Right atrium auricular region (tissue), 2 donors: ENCODE measurements around the gene MAP2K7. TPM values are rescaled to one million over a fixed set of nuclear protein-coding genes. Genes with fewer than 3 reads are reported as not detected.

Experiments
- DNase-seq: peaks from one replicate; pipeline ENCODE4 v3.0.0-alpha.2; 2019; ENCODE audit warnings: low spot score
- H3K27ac ChIP-seq, 2 donors: fragments of 200-600 bp; sonication (generic); 1 replicate in 1 of 2; 2 replicates in 1 of 2; pipeline ENCODE4 v1.5.1; 2016 to 2019
- H3K27me3 ChIP-seq, 2 donors: fragments of 200-600 bp; sonication (generic); one replicate each; pipeline versions ENCODE4 v1.5.1 to v1.6.0; 2017 to 2019
- H3K36me3 ChIP-seq: fragments of 200-600 bp; sonication (generic); one replicate; pipeline ENCODE4 v1.5.1; 2016
- H3K4me1 ChIP-seq, 2 donors: fragments of 200-600 bp; sonication (generic); one replicate each; pipeline versions ENCODE4 v1.5.1 to v1.6.0; 2017 to 2019
- H3K4me3 ChIP-seq, 2 donors: fragments of 200-600 bp; sonication (generic); 1 replicate in 1 of 2; 2 replicates in 1 of 2; pipeline ENCODE4 v1.5.1; 2017 to 2019; ENCODE audit warnings: mild to moderate bottlenecking in 1 of 2, moderate library complexity in 1 of 2
- H3K9me3 ChIP-seq, 2 donors: fragments of 200-600 bp; sonication (generic); one replicate each; pipeline ENCODE4 v1.5.1; 2019
- total RNA-seq, 2 donors: library from RNA; depleted of rRNA; stranded (reverse); fragments of >200 nt; gene quantifications; one replicate each; pipeline ENCODE4 v1.1.0, GENCODE V29; 2016
- TF ChIP-seq, protein P1 (sequence below), 2 donors: fragments of 200-600 bp; sonication (generic); IDR thresholded peaks; one replicate each; pipeline ENCODE4 v1.5.1; 2019; ENCODE audit warnings: antibody characterized with exemption in 2 of 2

The MAP2K7 gene
- total RNA-seq, 2 donors from 2014 or later, result 12.0 to 14.4 TPM

DNA sequence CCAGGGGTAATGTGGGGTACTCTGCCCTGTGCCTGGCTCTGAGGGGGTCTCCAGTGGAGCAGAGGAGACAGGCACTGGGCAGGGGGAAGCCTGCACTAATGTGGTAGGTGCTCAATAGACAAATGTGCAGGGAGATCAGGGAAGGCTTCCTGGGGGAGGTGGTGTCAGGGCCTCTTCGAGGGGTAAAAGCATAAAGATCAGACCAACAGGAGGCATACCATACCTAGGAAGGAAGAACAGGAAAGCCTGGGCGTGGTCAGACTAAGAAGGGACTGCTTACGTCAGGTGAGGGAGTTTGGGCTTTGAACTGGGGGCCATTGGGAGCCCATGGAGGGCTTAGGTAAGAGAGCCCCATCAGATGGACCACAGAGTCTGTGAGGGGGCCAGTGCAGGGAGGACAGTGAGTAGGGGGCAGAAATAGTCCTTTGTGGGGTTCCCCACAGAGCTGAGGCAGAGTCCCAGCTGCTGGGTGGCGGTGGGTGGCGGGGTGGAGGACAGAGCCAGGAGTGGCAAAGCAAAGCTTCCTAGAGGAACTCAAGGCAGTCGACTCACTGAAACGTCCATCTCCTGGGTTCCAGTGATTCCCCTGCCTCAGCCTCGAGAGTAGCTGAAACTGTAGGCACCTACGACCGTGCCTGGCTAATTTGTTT lies 38.3 kb upstream of the MAP2K7 start:
- Histone ChIP-seq H3K4me1 (peaks cover 0 to 41% of the 10 kb centered on the region in 2 donors), H3K27me3 (no peaks in the 10 kb centered on the region)

DNA sequence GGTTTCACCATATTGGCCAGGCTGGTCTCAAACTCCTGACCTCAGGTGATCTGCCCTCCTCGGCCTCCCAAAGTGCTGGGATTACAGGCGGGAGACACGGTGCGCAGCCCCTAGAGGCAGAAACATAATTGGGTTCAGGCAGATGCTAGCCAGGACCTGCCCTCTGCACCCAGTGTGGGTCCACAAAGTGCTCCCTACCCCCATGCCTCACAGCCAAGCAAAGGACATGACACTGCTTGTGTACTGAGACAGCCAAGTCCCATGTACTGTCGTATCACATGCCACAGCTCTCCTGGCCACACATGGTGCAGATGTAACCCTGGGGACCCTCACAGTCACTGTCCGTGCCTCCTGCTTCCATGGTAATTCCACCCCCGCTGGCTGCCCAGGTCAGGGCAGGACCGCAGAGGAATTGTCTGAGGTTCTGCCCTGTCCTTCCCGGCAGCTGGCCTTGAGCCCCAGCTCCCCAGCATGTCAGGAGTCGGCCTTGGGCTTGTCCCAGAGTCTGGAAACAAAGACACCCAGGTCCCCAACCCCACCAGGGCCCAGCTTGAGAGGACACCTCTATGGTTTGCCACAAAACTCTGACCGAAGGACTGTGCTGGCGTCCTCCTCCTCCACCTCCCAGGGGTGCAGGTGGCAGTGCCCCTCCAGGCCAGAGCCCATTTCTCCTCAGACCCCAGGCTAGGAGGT lies 37.1 kb upstream of the MAP2K7 start:
- DNase-seq, result no peak
- TF ChIP-seq, protein P1, sequence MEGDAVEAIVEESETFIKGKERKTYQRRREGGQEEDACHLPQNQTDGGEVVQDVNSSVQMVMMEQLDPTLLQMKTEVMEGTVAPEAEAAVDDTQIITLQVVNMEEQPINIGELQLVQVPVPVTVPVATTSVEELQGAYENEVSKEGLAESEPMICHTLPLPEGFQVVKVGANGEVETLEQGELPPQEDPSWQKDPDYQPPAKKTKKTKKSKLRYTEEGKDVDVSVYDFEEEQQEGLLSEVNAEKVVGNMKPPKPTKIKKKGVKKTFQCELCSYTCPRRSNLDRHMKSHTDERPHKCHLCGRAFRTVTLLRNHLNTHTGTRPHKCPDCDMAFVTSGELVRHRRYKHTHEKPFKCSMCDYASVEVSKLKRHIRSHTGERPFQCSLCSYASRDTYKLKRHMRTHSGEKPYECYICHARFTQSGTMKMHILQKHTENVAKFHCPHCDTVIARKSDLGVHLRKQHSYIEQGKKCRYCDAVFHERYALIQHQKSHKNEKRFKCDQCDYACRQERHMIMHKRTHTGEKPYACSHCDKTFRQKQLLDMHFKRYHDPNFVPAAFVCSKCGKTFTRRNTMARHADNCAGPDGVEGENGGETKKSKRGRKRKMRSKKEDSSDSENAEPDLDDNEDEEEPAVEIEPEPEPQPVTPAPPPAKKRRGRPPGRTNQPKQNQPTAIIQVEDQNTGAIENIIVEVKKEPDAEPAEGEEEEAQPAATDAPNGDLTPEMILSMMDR (IDR thresholded peaks at IDR 0.05), result no peak
- peaks cover 0 to 38% of the 10 kb centered on the region in 2 donors for H3K4me1 ChIP-seq

More for the DNA sequence above, 38.3 kb upstream of the MAP2K7 start:
- Histone ChIP-seq H3K9me3 (no peaks in the 10 kb centered on the region), H3K4me3 (no peak overlapping the region), H3K27ac (no peak overlapping the region), H3K36me3 (no peaks in the 10 kb centered on the region)
- no peak for DNase-seq
- TF ChIP-seq, protein P1 (IDR thresholded peaks at IDR 0.05), result no peak

DNA sequence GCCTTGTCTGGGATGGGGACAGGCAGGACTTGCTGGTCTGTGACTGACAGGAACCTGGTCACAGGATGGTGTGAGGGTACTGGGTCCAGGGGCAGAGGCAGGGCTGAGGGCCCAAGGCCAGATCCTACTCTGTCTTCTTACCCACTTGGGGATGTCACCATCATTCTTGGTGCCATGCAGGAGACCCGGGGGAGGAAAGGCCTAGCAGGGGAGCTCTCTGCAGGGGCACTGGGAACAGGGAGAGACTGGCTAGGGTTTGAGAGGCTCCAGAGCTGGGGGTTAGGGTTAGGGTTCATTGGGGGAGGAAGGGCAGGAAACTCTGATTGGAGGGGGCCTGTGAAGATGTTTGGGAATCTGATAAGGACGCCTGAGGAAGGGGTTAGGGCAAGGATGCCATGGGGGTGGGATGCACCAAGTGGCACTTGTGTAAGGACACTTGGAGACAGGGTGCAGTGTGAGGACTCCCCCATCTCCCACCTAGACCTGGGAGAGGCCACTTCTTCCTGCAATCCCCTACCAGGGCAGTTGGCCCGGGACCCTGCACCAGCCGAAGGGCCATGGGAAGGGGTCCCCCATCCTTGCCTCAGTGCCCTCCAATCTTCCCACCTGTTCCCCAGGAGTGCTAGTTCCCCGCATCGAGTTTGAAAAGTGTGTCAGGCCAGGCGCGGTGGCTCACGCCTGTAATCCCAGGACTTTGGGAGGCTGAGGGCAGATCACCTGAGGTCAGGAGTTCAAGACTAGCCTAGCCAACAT lies 36.4 kb upstream of the MAP2K7 start:
- TF ChIP-seq, protein P1 (IDR thresholded peaks at IDR 0.05), result no peak
- no peaks in the 10 kb centered on the region for H3K36me3 ChIP-seq
- H3K27me3 ChIP-seq, result no peaks in the 10 kb centered on the region
- H3K9me3 ChIP-seq, result no peaks in the 10 kb centered on the region
- DNase-seq, result no peak
- H3K27ac ChIP-seq, result no peak overlapping the region
- no peak overlapping the region for H3K4me3 ChIP-seq
- H3K4me1 ChIP-seq, result peaks cover 0 to 37% of the 10 kb centered on the region in 2 donors

More for the DNA sequence above, 37.1 kb upstream of the MAP2K7 start:
- H3K36me3 ChIP-seq, result no peaks in the 10 kb centered on the region
- no peaks in the 10 kb centered on the region for H3K27me3 ChIP-seq
- no peak overlapping the region for H3K27ac ChIP-seq
- no peak overlapping the region for H3K4me3 ChIP-seq
- H3K9me3 ChIP-seq, result no peaks in the 10 kb centered on the region

DNA sequence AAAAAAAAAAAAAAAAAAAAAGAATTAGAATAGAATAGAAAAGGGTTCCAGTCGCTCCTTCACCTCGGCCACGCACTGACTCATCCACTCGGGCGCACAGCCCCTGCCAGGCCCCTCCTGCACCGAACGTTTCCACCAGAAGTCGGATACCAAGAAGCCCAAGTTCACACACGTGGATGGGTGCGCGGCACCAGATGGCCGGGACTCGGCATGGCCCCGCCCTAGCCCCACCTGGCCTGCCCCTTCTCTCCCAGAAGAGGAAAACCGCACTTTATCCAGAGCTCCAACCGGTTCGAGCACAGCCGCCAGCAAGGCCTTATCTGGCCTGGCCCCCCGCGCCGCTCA lies 35.4 kb upstream of the MAP2K7 start:
- Histone ChIP-seq H3K27me3 (peaks cover 0 to 5% of the 10 kb centered on the region in 2 donors), H3K27ac (peak overlapping the region in 1 of 2 donors; percentile 74), H3K36me3 (no peaks in the 10 kb centered on the region), H3K4me3 (peak overlapping the region; percentile 29 to 55), H3K4me1 (peaks cover 0 to 37% of the 10 kb centered on the region in 2 donors), H3K9me3 (no peaks in the 10 kb centered on the region)
- no peak for DNase-seq
- TF ChIP-seq, protein P1 (IDR thresholded peaks at IDR 0.05), result no peak

DNA sequence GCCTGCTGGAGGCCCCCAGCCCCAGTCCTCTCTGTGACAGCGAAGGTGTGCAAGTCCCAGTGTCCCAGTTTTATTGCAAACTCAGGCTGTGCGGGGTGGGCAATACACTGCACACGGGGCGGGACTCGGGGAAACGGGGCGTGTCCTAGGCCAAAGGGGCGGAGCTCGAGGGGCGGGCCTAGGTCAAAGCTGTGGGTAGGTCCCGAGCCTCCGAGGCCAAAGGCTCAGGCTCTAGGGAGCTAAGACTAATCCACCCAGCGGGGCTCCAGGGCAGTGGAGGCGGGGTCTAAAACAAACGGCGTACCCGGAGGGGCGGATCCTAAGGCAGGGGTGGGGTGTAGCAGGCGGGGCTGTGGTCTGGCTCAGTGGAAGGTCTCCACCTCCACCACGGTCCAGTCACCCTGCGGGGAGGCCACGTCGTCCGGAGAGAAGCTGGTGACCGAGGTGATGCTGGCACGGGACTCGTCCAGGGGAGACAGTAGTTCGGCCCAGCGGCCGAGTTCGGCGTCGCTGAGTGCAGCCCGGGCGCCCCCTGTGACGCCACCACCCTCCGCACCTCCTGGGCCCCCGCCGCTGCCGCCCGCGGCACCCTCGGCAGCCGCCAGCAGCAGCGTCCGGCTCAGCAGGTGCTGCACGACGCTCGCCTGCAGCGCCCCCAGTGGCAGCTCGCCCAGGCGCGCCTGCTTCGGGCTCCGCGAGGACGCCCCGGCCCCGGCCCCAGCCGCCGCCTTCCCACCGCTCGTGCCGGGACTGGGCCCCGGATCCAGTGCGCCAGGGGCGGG lies 34.8 kb upstream of the MAP2K7 start:
- peak overlapping the region; percentile 61 to 74 for H3K27ac ChIP-seq
- no peaks in the 10 kb centered on the region for H3K36me3 ChIP-seq
- H3K27me3 ChIP-seq, result peaks cover 0 to 5% of the 10 kb centered on the region in 2 donors
- TF ChIP-seq, protein P1 (IDR thresholded peaks at IDR 0.05), result peak; percentile 88 to 96
- H3K4me1 ChIP-seq, result peaks cover 0 to 42% of the 10 kb centered on the region in 2 donors
- H3K9me3 ChIP-seq, result no peaks in the 10 kb centered on the region
- H3K4me3 ChIP-seq, result peak overlapping the region; percentile 29 to 55
- DNase-seq, result no peak
